Transverse colon (tissue), 4 donors: ENCODE data around the gene WNT10A.

Experiments
- CTCF ChIP-seq, 5 experiments: fragments of 200-600 bp in 3 of 5; fragments of 450-650 bp in 2 of 5; sonication (generic) in 3 of 5; IDR thresholded peaks; 1 replicate in 2 of 5; 2 replicates in 3 of 5; pipeline ENCODE4 v1.5.1; 2016 to 2017; ENCODE audit warnings: antibody characterized with exemption in 5 of 5, inconsistent platforms in 3 of 5, mild to moderate bottlenecking in 2 of 5, moderate library complexity in 1 of 5
- EP300 ChIP-seq: sonication (generic); formaldehyde crosslinking; IDR thresholded peaks from one replicate; pipeline ENCODE4 v1.6.1; 2017; ENCODE audit warnings: antibody characterized with exemption, low read depth
- POLR2AphosphoS5 ChIP-seq, 3 donors: sonication (generic); formaldehyde crosslinking; IDR thresholded peaks; one replicate each; pipeline ENCODE4 v1.6.1; 2016; ENCODE audit warnings: antibody characterized with exemption in 3 of 3

GRCh38 chr2:218854860-218855259 is 25.8 kb upstream of the WNT10A start:
- TF ChIP-seq CTCF (IDR thresholded peaks at IDR 0.05): no peak
- no peak for TF ChIP-seq POLR2AphosphoS5 (IDR thresholded peaks at IDR 0.05)
- no peak for TF ChIP-seq EP300
